Activated CD8-positive, alpha-beta T cell treated with anti-CD3 and anti-CD28 coated beads, Interleukin-2, amount 10 ng/mL, durations not matched to agents 7 days and 5 days (primary cell): ENCODE data around the gene ATP4A. TPM values are rescaled to one million over a fixed set of nuclear protein-coding genes. Genes with fewer than 3 reads are reported as not detected.

Source experiments
- ATAC-seq: fragments of 150-1000 bp; cut with Tn5 transposase; one replicate; pipeline ENCODE4 v1.10.0; 2021; ENCODE audit warnings: moderate library complexity
- CTCF ChIA-PET: fragments of 350-600 bp; sonication (Branson Sonifier 250); formaldehyde crosslinking; loops from one replicate; lab custom pipeline; 2021; ENCODE audit warnings: antibody characterized with exemption; lab: Charles Lee
- POLR2A ChIA-PET: fragments of 350-600 bp; sonication (Branson Sonifier 250); formaldehyde crosslinking; loops from one replicate; lab custom pipeline; 2021; ENCODE audit warnings: antibody characterized with exemption; lab: Charles Lee
- DNase-seq: peaks from one replicate; pipeline ENCODE4 v3.0.0-alpha.2; 2020
- H3K27ac Mint-ChIP-seq: one replicate; pipeline ENCODE4 v1.8.0; 2021; ENCODE audit warnings: mild to moderate bottlenecking, mixed read lengths
- H3K27me3 Mint-ChIP-seq: one replicate; pipeline ENCODE4 v1.8.0; 2021; ENCODE audit warnings: low read depth, mixed read lengths
- H3K36me3 Mint-ChIP-seq: one replicate; pipeline ENCODE4 v1.8.0; 2021; ENCODE audit warnings: low read depth, mixed read lengths
- H3K4me1 Mint-ChIP-seq: one replicate; pipeline ENCODE4 v1.8.0; 2021; ENCODE audit warnings: low read depth, mixed read lengths
- H3K4me3 Mint-ChIP-seq: one replicate; pipeline ENCODE4 v1.8.0; 2021; ENCODE audit warnings: mild to moderate bottlenecking, mixed read lengths
- H3K9me3 Mint-ChIP-seq: one replicate; pipeline ENCODE4 v1.8.0; 2022; ENCODE audit warnings: mixed read lengths; ENCODE audit not compliant: insufficient read depth
- total RNA-seq, 2 experiments: library from RNA; stranded (reverse); gene quantifications; one replicate each; pipeline ENCODE4 v1.2.3, GENCODE V29; 2021

Gene ATP4A
- total RNA-seq, 2 experiments from 2014 or later: not detected

GRCh38 chr19:35517342-35517741 lies 46.1 kb downstream of the ATP4A start:
- H3K4me3 Mint-ChIP-seq: no peak overlapping the region
- H3K27me3 Mint-ChIP-seq: peaks cover 15% of the 10 kb centered on the region
- H3K9me3 Mint-ChIP-seq: no peaks in the 10 kb centered on the region
- no peak for ATAC-seq
- no peak overlapping the region for H3K27ac Mint-ChIP-seq
- POLR2A ChIA-PET: no interaction called here
- H3K36me3 Mint-ChIP-seq: no peaks in the 10 kb centered on the region
- DNase-seq: no peak
- CTCF ChIA-PET: interaction anchor here (0.7 kb wide), 1 partner anchor 22 kb away, joined by 3 read pairs; no protein-coding TSS in a partner anchor
- H3K4me1 Mint-ChIP-seq: no peaks in the 10 kb centered on the region

- Mint-ChIP-seq H3K9me3 (no peaks in the 10 kb centered on the region), H3K4me3 (no peak overlapping the region), H3K27ac (no peak overlapping the region), H3K27me3 (peaks cover 17% of the 10 kb centered on the region), H3K4me1 (no peaks in the 10 kb centered on the region), H3K36me3 (no peaks in the 10 kb centered on the region)
- CTCF ChIA-PET: interaction anchor here (1.2 to 1.3 kb wide), 2 partner anchors 21 to 163 kb away, joined by 3 read pairs; no protein-coding TSS in a partner anchor
- DNase-seq (no peak), ATAC-seq (no peak)
- POLR2A ChIA-PET: no interaction called here
Observed at GRCh38 chr19:35516310-35516709, 47.1 kb downstream of the ATP4A start.

DNA sequence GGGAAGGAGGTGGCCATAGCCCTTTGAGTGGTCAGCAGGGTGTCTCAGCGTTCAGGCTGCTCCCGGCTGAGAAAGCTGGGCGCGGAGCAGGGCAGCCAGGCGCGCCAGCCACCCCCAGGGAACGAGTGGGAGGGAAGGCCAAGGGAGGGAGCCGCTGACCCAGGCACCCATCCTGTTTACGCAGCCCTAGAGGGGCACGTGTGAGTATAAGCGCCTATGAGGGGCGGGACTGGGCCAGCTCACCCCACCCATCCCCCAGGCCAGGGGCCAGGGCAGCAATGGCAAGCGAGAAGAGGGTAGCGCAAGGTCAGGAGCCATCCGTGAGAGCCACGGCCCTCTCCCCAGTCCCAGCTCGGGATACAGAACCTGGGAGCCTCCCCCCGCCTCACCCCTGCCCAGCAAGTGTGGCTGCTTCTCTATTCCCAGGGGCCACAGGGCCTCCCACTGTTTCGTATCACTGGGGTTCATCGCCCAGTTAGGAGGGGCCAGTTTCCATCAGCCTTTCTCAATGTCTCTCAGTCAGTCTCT lies 49.1 kb downstream of the ATP4A start:
- Mint-ChIP-seq H3K27me3 (peaks cover 30% of the 10 kb centered on the region), H3K27ac (no peak overlapping the region), H3K9me3 (no peaks in the 10 kb centered on the region), H3K36me3 (no peaks in the 10 kb centered on the region), H3K4me1 (peaks cover 14% of the 10 kb centered on the region), H3K4me3 (no peak overlapping the region)
- ChIA-PET CTCF (interaction anchor here (1.1 to 1.2 kb wide), 2 partner anchors 12 to 79 kb away, joined by 3 read pairs; no protein-coding TSS in a partner anchor), POLR2A (no interaction called here)
- ATAC-seq (no peak), DNase-seq (no peak)

GRCh38 chr19:35513628-35514281 lies 49.7 kb downstream of the ATP4A start, which contains the start of gene DMKN:
Gene DMKN (minus strand): TSS chr19:35513649. CDS start chr19:35513475, 174 bp downstream.
- CTCF ChIA-PET: interaction anchor here (1.0 to 1.2 kb wide), 3 partner anchors 12 to 79 kb away, joined by 3 to 4 read pairs (median 3); no protein-coding TSS in a partner anchor
- H3K36me3 Mint-ChIP-seq: no peaks in the 10 kb centered on the region

DNA sequence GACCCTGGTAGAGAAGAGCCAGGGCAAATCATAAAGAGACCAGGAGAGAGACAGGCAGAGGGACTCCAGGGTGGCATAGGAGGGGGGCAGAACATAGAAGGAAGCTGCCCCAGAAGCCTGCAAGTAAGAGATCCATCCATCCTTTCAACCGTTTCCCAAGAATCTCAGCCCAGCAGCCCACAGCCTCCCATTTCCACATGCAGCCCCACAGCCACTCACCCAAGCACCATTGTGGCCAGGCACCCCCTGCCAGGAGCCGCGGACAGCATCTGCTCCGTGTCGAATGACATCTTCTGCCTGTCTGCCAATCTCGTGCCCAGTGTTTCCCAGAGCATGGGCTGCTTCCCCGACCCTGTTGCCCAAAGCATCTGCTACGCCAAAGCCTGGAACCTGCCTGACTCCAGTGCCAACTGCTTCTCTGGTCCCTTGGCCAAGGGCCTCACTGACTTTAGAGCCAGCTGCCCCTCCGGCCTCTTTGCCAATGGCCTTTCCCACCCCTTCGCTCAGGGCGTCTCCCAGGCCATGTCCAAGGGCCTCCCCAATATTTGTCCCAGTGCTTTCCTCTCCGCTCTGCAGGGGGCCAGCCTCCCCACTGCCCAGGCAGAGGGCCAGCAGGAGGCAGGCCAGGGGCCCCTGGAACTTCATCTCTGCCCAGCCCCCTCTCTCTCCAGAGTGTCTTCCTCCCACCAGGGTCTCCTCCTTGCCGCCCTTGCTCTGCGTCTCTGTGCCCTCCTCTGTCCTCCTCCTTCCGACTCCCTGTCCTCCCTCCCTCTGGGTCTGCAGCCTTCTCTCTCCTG lies 50.4 kb downstream of the ATP4A start:
- DNase-seq (no peak), ATAC-seq (no peak)
- Mint-ChIP-seq H3K9me3 (no peaks in the 10 kb centered on the region), H3K36me3 (no peaks in the 10 kb centered on the region), H3K4me3 (no peak overlapping the region), H3K4me1 (peaks cover 16% of the 10 kb centered on the region), H3K27me3 (peaks cover 37% of the 10 kb centered on the region), H3K27ac (no peak overlapping the region)
- CTCF ChIA-PET: interaction anchor here (1.0 kb wide), 1 partner anchor 77 kb away, joined by 4 read pairs; no protein-coding TSS in a partner anchor
- POLR2A ChIA-PET: no interaction called here

More at GRCh38 chr19:35513628-35514281, 49.7 kb downstream of the ATP4A start, which contains the start of gene DMKN:
- Mint-ChIP-seq H3K27ac (no peak within 1 kb of the TSS), H3K27me3 (peaks cover 30% of the 10 kb centered on the region), H3K9me3 (no peaks in the 10 kb centered on the region), H3K4me1 (peaks cover 16% of the 10 kb centered on the region), H3K4me3 (no peak within 1 kb of the TSS)
- no peak for ATAC-seq
- no peak for DNase-seq
- POLR2A ChIA-PET: no interaction called here

DNA sequence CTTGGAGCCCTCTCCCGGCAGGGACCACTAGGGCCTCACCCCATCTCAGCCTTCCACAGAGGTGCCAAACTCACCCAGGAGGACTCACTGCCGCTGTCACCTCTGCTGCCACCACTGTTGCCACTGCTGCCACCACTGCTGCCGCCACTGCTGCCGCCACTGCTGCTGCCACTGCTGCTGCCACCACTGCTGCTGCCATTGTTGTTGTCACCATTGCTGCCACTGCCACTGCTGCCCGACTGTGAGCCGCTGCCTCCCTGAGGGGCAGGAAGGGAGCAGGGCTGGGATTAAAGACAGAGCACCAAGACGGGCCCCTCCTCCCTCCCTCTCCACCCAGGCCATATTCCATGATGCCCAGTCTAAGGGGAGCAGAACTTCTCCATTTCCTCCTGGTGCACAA lies 52.1 kb downstream of the ATP4A start:
- peaks cover 50% of the 10 kb centered on the region for H3K27me3 Mint-ChIP-seq
- POLR2A ChIA-PET: no interaction called here
- ATAC-seq: no peak
- H3K4me1 Mint-ChIP-seq: peaks cover 16% of the 10 kb centered on the region
- H3K4me3 Mint-ChIP-seq: no peak overlapping the region
- H3K36me3 Mint-ChIP-seq: no peaks in the 10 kb centered on the region
- no peaks in the 10 kb centered on the region for H3K9me3 Mint-ChIP-seq
- CTCF ChIA-PET: interaction anchor here (1.4 to 2.8 kb wide), 8 partner anchors 20 to 183 kb away, joined by 3 to 14 read pairs (median 8); partner anchors contain the start of gene COX6B1
- H3K27ac Mint-ChIP-seq: no peak overlapping the region
- DNase-seq: no peak

DNA sequence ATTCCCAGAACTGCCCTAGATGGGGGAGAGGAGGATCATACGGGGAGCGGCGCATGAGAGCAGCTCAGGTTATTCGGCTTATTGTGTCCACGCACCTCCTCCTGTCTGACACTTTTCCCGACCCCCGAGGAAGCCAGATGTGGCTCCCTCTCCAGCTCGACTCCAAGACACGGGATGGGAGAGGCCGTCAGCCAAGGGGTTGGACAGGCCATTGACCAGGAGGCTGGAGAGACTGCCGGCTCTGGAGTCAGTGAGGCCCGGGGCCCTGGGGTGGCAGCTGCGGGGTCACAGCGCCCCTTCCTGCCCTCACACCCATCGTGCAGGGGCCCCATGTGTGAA lies 52.9 kb downstream of the ATP4A start:
- Mint-ChIP-seq H3K4me3 (no peak overlapping the region), H3K27ac (no peak overlapping the region), H3K9me3 (no peaks in the 10 kb centered on the region), H3K27me3 (peaks cover 54% of the 10 kb centered on the region), H3K36me3 (no peaks in the 10 kb centered on the region), H3K4me1 (peaks cover 16% of the 10 kb centered on the region)
- DNase-seq (no peak), ATAC-seq (no peak)
- ChIA-PET CTCF (interaction anchor here (0.7 to 2.8 kb wide), 22 partner anchors 10 to 197 kb away, joined by 3 to 14 read pairs (median 5); partner anchors contain the start of gene COX6B1), POLR2A (no interaction called here)

DNA sequence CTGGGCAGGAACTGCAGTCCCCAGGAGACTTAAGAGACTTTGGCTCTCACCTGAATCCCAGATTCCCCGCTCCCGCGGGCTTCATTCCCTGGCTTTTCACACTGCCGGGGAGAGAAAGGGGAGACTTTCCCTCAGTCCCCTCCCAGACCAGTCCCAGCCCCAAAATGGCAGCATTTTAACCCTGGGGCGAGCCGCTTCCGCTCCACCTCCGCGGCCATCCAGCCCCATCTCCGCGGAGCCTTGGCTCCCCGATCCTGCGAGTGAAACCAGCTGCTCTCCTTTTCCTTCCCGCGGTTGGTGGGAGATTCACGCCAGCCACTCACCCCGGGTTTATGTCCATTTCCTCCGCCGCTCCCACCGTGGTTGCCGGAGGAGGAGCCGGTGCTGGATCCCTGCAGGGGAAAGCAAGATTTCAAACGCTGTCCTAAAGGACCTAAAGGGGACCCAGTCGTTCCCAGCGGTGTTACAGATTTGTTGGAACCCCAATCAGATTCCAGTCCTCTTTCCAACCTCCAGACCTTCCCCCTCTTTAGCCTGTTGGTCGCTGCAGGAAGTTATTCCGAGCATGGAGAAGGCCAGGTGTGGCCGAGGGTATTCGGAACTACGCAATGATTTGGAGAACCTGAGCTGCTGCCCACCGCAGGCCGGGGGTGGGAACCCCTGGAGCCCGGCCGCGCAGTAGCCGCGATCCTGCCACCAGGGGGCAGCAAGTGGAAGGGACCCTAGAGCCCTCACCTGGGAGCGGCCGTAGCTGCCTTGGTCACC lies 53.4 kb downstream of the ATP4A start:
- Mint-ChIP-seq H3K27ac (no peak overlapping the region), H3K27me3 (peaks cover 58% of the 10 kb centered on the region), H3K4me3 (peak overlapping the region; percentile 38), H3K4me1 (peaks cover 16% of the 10 kb centered on the region), H3K36me3 (no peaks in the 10 kb centered on the region), H3K9me3 (no peaks in the 10 kb centered on the region)
- peak; percentile 85 for ATAC-seq
- ChIA-PET POLR2A (no interaction called here), CTCF (interaction anchor here (0.7 to 3.7 kb wide), 23 partner anchors 9 to 196 kb away, joined by 3 to 22 read pairs (median 5); partner anchors contain the start of gene COX6B1)
- DNase-seq: peak; percentile 78

GRCh38 chr19:35509018-35509652 lies 54.3 kb downstream of the ATP4A start:
- Mint-ChIP-seq H3K9me3 (no peaks in the 10 kb centered on the region), H3K27me3 (peaks cover 56% of the 10 kb centered on the region), H3K4me1 (peaks cover 16% of the 10 kb centered on the region), H3K27ac (no peak overlapping the region), H3K36me3 (no peaks in the 10 kb centered on the region), H3K4me3 (no peak overlapping the region)
- ChIA-PET POLR2A (interaction anchor here (1.2 kb wide), 1 partner anchor 14 kb away, joined by 3 read pairs; no protein-coding TSS in a partner anchor), CTCF (interaction anchor here (1.0 to 3.7 kb wide), 9 partner anchors 11 to 155 kb away, joined by 3 to 22 read pairs (median 7); no protein-coding TSS in a partner anchor)
- ATAC-seq: peak; percentile 50
- peak; percentile 60 for DNase-seq

DNA sequence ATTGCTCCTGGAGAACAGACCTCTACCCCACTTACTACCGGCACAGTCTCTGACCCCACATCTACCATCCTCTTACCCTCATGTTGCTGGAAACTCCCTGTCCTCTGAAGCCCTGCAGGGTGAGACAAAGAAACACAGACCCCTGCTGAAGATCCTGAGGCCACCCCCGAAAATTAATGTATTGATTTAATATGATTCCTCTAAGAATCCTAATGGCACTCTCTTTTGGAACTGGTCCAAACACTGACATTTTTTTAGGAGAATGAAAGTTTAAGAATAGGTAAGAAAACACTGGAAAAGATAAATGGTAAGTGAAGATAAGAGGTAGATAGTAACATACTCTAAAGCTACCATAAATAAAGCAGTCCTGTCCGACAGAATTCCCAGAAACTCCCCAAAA lies 55.3 kb downstream of the ATP4A start:
- ChIA-PET CTCF (interaction anchor here (0.6 to 3.7 kb wide), 5 partner anchors 13 to 441 kb away, joined by 3 to 22 read pairs (median 6); no protein-coding TSS in a partner anchor), POLR2A (interaction anchor here (1.2 kb wide), 1 partner anchor 13 kb away, joined by 3 read pairs; no protein-coding TSS in a partner anchor)
- no peak for DNase-seq
- Mint-ChIP-seq H3K9me3 (no peaks in the 10 kb centered on the region), H3K4me1 (peaks cover 16% of the 10 kb centered on the region), H3K27me3 (peaks cover 53% of the 10 kb centered on the region), H3K36me3 (no peaks in the 10 kb centered on the region), H3K4me3 (no peak overlapping the region), H3K27ac (no peak overlapping the region)
- no peak for ATAC-seq
